Activated T-helper 17 cell treated with anti-CD3 and anti-CD28 coated beads, Interleukin-2, amount 50 U/mL, for 72 hours (primary cell): ENCODE data around the gene DLX2. TPM values are rescaled to one million over a fixed set of nuclear protein-coding genes. Genes with fewer than 3 reads are reported as not detected.

Experiments
- ATAC-seq: fragments of 150-1000 bp; cut with Tn5 transposase; replicated peaks from 2 replicates; pipeline ENCODE4 v1.10.0; 2021; ENCODE audit warnings: mild to moderate bottlenecking, moderate library complexity
- H3K27ac Mint-ChIP-seq: one replicate; pipeline ENCODE4 v1.8.0; 2022; ENCODE audit warnings: mixed read lengths
- H3K27me3 Mint-ChIP-seq: one replicate; pipeline ENCODE4 v1.8.0; 2022; ENCODE audit warnings: mixed read lengths
- H3K36me3 Mint-ChIP-seq: one replicate; pipeline ENCODE4 v1.8.0; 2022; ENCODE audit warnings: low read depth, mild to moderate bottlenecking, mixed read lengths
- H3K4me1 Mint-ChIP-seq: one replicate; pipeline ENCODE4 v1.8.0; 2022; ENCODE audit warnings: mixed read lengths
- H3K4me3 Mint-ChIP-seq: one replicate; pipeline ENCODE4 v1.8.0; 2022; ENCODE audit warnings: mild to moderate bottlenecking, mixed read lengths
- H3K9me3 Mint-ChIP-seq: one replicate; pipeline ENCODE4 v1.8.0; 2022; ENCODE audit warnings: mixed read lengths
- total RNA-seq, 2 donors: library from RNA; stranded (reverse); gene quantifications; one replicate each; pipeline ENCODE4 v1.2.3, GENCODE V29; 2022

The DLX2 gene
- total RNA-seq, 2 donors from 2014 or later: not detected

DNA sequence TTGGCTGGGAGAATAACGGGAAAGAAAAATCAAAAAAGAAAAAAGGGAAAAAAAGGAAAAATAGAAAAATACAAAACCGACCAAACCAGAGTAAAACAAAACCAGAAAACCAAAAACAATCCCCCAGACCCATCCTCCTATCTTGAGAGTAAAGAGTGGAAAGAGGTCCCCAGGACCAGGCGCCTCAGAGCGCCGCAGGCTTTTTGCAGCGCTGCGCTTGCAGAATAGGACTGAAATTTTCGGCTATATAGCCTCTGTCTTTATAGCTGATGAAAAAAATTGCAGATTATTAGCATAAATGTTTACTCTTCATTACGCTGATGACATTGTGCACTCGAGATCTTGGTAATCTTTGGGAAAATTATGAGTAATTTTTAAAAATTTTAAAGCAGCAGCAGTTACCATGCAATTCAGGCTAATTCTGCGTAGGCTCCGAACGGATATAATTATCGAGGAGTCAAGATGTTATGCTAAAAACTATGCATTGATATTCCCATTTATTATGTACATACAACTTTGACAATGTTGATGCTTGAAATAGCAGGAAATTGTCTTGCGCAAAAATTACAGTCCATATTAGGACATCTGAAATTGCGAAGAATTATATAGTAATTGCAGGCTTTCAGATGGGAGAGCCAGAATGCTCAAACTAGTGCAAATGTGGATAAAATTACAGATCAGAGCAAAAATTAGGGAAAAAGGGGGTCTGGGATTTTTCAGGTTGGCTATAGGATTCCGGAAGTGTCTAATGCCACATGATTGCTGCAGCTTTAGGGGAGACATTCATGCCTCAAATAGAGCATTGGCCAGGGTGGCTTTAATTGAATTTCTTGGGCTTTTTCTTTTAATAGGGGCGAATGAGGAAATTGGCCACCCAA lies 9.0 kb downstream of the DLX2 start:
- Mint-ChIP-seq H3K27me3 (peaks cover 74% of the 10 kb centered on the region), H3K4me1 (peaks cover 18% of the 10 kb centered on the region), H3K27ac (no peak overlapping the region), H3K9me3 (no peaks in the 10 kb centered on the region), H3K4me3 (peak overlapping the region; percentile 9), H3K36me3 (peaks cover 12% of the 10 kb centered on the region)
- no peak for ATAC-seq

DNA sequence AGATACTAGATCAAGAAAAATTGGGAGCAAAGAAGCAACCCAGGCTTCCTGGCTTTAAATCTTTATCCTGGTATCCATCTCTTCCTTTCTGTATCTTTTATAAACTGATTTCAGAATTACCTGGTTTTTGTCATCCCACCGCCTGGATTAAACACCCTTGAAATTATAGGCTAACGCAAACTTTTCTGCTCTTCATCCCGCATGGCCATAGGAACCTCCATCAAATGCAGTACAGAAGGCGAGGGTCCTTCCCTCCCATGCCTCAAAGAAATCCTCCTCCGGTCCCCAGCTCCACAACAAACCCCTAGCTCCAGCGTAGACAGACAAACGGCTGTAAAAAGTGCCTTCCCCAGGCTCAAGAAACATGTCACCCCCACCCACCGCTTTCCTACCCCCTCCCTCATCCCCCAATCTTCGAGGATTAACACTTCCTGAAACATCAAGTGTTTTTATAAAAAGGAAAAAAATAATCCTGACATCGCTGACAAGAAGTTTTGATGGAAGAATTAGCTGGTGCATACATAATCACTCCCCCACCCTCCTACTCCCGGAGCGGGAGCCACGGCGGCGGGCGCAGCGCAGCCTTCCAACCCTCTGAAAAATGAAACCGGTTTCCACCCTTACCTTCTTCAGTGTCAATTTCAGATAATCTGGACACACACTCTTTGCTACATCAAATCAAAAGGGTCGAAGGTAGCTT lies 9.8 kb downstream of the DLX2 start:
- no peak for ATAC-seq
- H3K27me3 Mint-ChIP-seq: peaks cover 78% of the 10 kb centered on the region
- H3K9me3 Mint-ChIP-seq: no peaks in the 10 kb centered on the region
- H3K36me3 Mint-ChIP-seq: peaks cover 19% of the 10 kb centered on the region
- no peak overlapping the region for H3K27ac Mint-ChIP-seq
- no peak overlapping the region for H3K4me3 Mint-ChIP-seq
- peaks cover 14% of the 10 kb centered on the region for H3K4me1 Mint-ChIP-seq

DNA sequence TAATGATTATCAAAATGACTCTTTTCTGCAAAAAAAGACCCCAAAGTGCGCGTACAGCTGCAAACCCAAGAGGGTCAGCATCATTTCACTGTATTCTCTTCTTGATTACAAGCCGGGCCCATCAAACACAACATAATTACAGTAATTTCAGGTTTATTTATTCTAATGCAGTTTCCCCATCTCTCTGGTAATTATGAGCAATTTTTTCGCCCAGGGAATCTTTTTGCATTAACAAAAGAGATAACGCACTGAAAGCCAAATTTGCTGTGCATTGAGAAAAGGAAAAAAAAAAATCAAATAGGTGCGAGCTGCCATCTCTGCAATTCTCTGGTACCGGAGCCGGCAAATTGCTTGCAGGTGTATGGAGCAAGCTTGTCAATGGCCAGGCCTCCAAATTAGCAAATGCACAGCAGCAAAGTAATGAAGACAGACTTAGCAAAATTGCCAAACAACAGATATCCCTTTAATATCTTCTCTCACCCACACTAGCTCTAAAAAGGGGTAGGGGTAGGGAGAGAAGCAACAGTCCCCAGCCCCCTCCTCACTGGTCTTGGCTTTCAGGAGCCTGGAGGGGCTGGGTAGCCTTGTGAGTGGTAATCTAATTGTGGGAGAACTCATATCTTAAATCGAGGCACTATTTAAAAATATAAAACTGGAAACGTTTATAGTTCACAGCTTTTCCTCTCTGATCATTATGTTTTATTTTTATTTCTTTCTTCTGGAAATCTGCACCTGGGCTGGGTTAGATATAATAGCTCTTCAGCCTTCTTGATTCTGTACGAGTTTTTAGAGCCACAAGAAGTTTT lies 10.7 kb downstream of the DLX2 start:
- Mint-ChIP-seq H3K4me1 (peaks cover 19% of the 10 kb centered on the region), H3K9me3 (no peaks in the 10 kb centered on the region), H3K4me3 (no peak overlapping the region), H3K36me3 (peaks cover 27% of the 10 kb centered on the region), H3K27ac (no peak overlapping the region), H3K27me3 (peaks cover 78% of the 10 kb centered on the region)
- ATAC-seq: no peak

DNA sequence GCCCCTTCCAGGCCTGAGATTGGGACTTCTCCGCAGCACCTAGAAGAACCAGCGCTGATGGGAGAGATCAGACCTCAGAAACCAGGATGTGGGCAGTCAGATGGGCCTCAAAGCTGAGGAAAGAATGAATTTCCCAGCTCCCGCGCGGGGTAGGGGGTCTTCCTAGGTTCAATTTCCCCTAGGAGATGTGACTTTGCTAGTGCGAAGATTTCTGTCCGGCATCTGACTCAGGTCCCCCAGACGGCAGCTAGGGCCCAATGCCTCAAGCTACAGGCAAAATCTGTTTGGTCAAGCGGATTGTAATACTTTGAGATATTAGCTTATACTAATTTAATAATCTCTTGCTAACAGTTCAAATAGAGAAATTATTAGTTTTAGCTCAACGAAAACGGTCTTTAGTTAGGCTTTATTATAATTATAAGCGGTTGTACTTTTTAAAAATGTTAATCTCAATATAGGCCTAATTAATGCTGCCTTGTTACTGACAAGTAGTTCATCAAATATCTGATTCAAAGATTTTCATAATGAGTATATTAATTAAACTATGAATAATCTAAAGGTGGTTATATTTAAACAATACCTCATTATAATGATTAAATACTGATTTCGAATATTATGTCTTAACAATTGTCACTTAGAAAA lies 11.6 kb downstream of the DLX2 start:
- Mint-ChIP-seq H3K9me3 (no peaks in the 10 kb centered on the region), H3K36me3 (peaks cover 27% of the 10 kb centered on the region)

DNA sequence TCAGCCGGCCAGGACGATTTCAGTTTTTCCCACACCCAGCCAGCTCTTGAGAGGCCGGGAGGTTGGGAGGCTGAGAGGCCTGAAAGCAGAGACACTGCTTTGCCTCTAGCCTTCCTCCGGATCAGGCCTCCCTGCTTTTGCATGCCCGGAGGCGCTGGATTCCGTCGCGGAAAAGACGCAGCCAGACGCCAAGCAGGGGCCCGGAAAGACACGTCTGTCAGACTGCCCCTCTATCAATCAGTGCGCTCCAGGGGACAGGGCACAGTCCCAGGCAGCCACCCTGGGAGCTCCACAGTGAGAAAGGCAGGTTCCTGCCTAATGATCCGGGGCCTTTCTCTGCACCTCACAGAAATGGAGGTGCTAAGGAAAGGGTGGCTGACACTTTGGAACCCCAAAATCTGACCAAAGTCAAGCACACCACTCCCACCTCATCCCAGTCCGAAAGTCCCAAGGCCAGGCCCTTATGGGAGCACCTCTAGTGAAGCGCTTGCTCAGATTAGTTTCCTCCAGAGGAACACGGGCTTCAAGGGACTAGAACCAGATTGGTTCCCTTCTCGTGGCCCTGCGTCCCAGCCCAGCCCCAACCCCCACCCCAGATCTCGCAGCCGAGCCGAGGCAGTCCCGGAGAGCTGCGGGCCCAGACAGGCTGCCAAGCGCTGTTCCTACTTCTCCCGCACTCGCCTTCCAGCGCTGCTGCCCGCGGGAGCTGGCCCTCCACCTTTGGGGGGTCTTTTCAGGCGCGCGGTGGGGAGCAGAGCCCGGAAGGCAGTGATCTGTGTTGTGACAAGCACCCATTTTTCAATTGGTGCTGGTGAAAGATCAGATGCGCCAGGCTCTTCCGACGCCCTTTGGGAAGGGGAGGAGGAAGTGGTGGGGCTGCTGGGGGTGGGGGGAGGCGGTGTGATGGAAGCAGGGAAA lies 12.4 kb downstream of the DLX2 start:
- no peak for ATAC-seq
- H3K36me3 Mint-ChIP-seq: peaks cover 35% of the 10 kb centered on the region
- H3K9me3 Mint-ChIP-seq: no peaks in the 10 kb centered on the region
- H3K27ac Mint-ChIP-seq: no peak overlapping the region
- peaks cover 16% of the 10 kb centered on the region for H3K4me1 Mint-ChIP-seq
- no peak overlapping the region for H3K4me3 Mint-ChIP-seq
- peaks cover 78% of the 10 kb centered on the region for H3K27me3 Mint-ChIP-seq

More for the DNA sequence above, 11.6 kb downstream of the DLX2 start:
- no peak overlapping the region for H3K27ac Mint-ChIP-seq
- peaks cover 14% of the 10 kb centered on the region for H3K4me1 Mint-ChIP-seq
- no peak for ATAC-seq
- no peak overlapping the region for H3K4me3 Mint-ChIP-seq
- peaks cover 79% of the 10 kb centered on the region for H3K27me3 Mint-ChIP-seq

DNA sequence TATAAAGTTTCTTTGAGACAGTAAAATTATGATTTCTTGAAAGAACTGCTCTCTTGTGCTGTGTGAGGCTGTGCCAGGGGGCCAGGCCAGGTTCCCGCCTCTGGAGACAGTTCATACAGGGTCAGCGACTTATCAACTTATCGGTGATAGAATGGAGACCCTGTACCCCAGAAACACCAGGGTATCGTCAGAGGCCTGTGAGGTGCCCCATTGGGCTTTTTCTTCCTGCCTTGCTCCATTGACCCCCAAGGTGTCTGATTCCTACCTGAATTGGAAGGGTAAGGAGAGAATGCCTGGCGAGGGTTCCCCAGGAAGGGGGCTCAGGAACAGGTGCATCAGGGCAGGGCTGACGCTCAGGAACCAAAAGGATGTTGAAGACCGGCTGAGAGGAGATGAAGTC lies 13.1 kb downstream of the DLX2 start:
- H3K36me3 Mint-ChIP-seq: peaks cover 38% of the 10 kb centered on the region

DNA sequence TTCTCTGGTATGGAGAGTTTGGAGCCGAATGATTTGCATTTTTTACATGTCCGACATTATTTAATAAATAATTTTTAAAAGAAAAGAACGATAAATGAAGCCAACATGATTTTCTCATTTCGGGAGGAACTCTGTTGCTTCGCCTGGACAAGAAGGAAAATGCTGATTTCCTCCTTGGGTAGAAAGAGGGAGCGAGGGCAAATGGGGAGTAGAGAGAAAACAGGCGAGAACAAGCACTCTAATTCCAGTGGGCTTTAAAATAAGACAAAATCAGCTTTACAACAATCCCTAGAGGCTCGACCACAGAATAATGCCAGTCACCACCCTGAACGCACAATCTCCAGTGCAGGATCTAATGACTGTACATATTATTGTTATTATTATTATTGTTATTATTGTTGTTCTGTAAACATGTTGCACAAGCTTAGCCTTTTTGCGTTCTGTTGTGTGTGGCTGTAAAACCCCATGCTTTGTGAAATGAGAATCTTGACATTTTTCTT lies 13.6 kb downstream of the DLX2 start:
- no peak overlapping the region for H3K27ac Mint-ChIP-seq
- peaks cover 18% of the 10 kb centered on the region for H3K4me1 Mint-ChIP-seq
- H3K9me3 Mint-ChIP-seq: no peaks in the 10 kb centered on the region
- ATAC-seq: no peak
- peaks cover 44% of the 10 kb centered on the region for H3K36me3 Mint-ChIP-seq
- no peak overlapping the region for H3K4me3 Mint-ChIP-seq
- H3K27me3 Mint-ChIP-seq: peaks cover 83% of the 10 kb centered on the region

More for the DNA sequence above, 13.1 kb downstream of the DLX2 start:
- Mint-ChIP-seq H3K4me1 (peaks cover 17% of the 10 kb centered on the region), H3K27me3 (peaks cover 81% of the 10 kb centered on the region), H3K9me3 (no peaks in the 10 kb centered on the region), H3K4me3 (no peak overlapping the region), H3K27ac (no peak overlapping the region)
- ATAC-seq: no peak

DNA sequence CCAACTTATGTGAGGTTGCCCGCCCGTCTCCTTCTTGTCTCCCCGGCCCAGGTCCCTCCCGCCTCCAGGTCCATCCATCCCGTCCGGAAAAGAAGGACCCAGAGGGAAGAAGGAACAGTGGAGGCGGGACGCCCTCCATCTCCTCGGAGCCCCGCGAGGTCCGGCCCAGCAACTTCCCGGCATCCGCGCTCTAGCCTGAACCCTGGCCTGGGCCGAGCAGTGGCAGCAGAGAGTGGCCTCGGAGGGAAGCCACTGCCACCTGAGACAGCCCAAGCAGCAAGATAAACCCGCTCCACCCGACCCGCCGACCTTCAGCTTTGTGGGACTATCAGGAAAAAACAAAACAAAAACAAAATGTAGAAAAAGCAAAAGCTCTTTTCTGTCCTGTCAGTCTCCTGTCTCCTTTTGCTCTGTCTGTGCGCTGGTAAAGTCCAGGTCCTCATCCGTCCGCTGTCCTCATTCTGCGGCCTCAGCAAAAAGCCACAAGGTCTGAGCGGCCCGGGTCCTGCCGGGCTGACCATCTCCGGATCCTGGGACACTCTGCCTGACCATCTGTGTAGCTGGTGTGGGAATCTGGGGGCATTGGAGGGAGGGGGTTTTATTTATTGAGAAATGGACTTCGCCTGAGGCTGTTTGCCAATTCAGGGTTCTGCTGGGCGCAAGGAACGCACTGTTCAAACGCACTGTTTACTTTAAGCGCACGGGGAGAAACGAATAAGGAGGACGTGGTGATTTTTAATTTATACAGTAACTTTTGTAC lies 14.3 kb downstream of the DLX2 start:
- H3K27ac Mint-ChIP-seq: no peak overlapping the region
- peak overlapping the region; percentile 75 for H3K4me3 Mint-ChIP-seq
- H3K36me3 Mint-ChIP-seq: peaks cover 50% of the 10 kb centered on the region
- H3K27me3 Mint-ChIP-seq: peaks cover 84% of the 10 kb centered on the region
- ATAC-seq: no peak
- H3K4me1 Mint-ChIP-seq: peaks cover 24% of the 10 kb centered on the region
- no peaks in the 10 kb centered on the region for H3K9me3 Mint-ChIP-seq

DNA sequence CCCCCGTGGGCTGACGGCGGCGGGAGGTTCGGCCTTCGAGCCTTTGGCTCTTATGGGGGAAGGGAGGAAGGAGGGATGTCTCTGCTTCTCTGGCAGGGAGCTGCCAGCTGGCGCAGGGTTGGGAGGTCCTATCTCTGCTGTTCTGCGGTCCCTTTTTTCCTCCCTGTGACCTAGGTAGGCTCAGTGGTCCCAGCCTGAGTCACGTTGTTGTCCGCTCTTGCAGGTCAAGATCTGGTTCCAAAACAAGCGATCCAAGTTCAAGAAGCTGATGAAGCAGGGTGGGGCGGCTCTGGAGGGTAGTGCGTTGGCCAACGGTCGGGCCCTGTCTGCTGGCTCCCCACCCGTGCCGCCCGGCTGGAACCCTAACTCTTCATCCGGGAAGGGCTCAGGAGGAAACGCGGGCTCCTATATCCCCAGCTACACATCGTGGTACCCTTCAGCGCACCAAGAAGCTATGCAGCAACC lies 14.9 kb downstream of the DLX2 start:
- Mint-ChIP-seq H3K4me1 (peaks cover 20% of the 10 kb centered on the region), H3K27ac (peak overlapping the region; percentile 25), H3K27me3 (peaks cover 84% of the 10 kb centered on the region), H3K4me3 (peak overlapping the region; percentile 75), H3K36me3 (peaks cover 46% of the 10 kb centered on the region), H3K9me3 (no peaks in the 10 kb centered on the region)
- no peak for ATAC-seq

DNA sequence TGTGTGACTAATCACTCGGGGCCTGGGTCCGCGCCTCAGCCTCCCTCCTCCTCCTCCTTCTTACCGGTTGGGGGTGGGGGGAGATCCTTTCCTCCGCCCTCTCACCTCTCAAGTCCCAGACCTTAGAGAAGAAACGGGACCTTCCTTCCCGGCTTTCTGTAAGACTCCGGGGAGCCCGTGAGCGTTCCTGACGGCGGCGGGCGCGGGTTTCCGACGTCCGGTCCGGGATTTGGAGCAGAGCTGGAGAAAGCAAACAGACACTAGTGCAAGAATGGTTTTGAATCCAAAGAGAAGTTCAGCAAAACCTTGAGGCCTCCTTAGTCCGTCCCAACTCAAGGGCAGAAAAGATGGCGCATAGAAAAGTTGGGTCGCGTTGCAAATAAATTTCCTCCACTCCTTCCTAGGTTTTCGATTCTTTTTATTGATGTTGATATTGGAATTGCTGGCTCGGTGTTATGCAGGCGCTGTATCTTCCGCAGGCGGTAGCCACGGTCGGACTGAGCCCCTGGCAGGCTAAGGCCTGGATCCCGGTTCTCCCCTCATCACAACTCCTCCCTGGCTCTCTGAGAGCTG lies 15.4 kb downstream of the DLX2 start:
- H3K27ac Mint-ChIP-seq: peak overlapping the region; percentile 25
- H3K4me3 Mint-ChIP-seq: peak overlapping the region; percentile 75
- peaks cover 84% of the 10 kb centered on the region for H3K27me3 Mint-ChIP-seq
- H3K4me1 Mint-ChIP-seq: peaks cover 20% of the 10 kb centered on the region
- no peaks in the 10 kb centered on the region for H3K9me3 Mint-ChIP-seq
- H3K36me3 Mint-ChIP-seq: peaks cover 40% of the 10 kb centered on the region
- no peak for ATAC-seq

DNA sequence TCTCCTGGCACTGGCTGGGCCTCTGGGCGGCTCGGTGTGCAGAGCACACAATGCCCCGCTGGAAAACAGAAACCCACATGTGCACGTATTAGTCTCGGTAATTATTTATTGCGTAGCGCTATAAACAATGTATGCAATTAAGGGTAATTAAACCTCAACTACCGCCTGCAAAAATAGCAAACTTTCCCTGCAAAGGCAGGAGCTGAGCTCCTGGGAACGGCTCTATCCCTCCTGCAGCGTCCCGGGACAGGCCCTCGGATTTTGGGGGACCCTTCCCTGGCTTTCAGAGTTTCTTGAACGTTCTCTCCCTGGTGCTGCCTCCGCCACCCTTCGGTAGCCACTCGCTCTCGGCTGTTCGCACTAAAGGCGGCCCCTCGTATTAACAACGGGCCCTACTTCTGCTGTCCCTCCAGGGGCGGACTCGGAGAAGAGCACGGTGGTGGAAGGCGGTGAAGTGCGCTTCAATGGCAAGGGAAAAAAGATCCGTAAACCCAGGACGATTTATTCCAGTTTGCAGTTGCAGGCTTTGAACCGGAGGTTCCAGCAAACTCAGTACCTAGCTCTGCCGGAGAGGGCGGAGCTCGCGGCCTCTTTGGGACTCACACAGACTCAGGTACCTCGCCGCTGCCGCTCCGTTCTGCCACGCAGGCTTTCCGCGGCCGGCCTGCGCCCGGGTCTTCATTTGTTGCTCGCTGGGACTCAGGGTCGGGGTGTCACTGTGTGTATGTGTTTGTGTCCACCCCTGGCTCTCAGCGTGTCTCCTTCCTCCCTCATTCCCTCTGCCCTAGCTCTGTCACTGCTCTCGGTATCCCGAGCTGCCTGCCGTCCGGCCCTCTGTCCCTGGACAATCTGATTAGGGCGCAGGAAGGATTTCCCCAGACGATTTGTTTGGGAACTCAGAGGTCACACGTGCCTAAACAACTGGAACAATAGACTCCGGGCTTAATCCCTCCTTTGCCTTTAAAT lies 16.2 kb downstream of the DLX2 start:
- Mint-ChIP-seq H3K4me1 (peaks cover 20% of the 10 kb centered on the region), H3K27me3 (peaks cover 84% of the 10 kb centered on the region), H3K27ac (peak overlapping the region; percentile 25), H3K9me3 (no peaks in the 10 kb centered on the region), H3K36me3 (peaks cover 40% of the 10 kb centered on the region), H3K4me3 (peak overlapping the region; percentile 75)
- peak; percentile 39 for ATAC-seq
